Measurements from ENCODE around the gene SORCS2. TPM values are rescaled to one million over a fixed set of nuclear protein-coding genes. Genes with fewer than 3 reads are reported as not detected.

SORCS2 gene
- total and polyA plus RNA-seq, 2 of the 8 experiments (the other 6 are each of a cell fraction or from before 2014, with no cell fraction given), result 0.36 to 1.8 TPM

- Histone ChIP-seq H3K4me2 (ENCODE audit: insufficient read depth in 1 of 2, low read depth in 2 of 2, low read length in 2 of 2) (no peak overlapping the region), H3K4me3 (ENCODE audit: extremely low read depth in 1 of 4, insufficient read depth in 2 of 4, low read depth in 3 of 4, low read length in 4 of 4) (no peak overlapping the region), H3K9me3 (ENCODE audit: insufficient read depth in 2 of 2, low read depth in 1 of 2, low read length in 1 of 2) (no peaks in the 10 kb centered on the region), H4K91ac (replicated peaks; ENCODE audit: insufficient read length, low read length) (no peak overlapping the region), H4K8ac (ENCODE audit: extremely low read depth, insufficient read depth, low read length) (no peak overlapping the region), H3K4me1 (replicated peaks in 1 of 4; ENCODE audit: control insufficient read depth in 3 of 4, insufficient read depth in 4 of 4, low read length in 3 of 4) (peaks cover 0 to 2% (median under 1%) of the 10 kb centered on the region in 4 experiments; a peak in 3 of 7 replicates), H2BK12ac (ENCODE audit: low read depth, low read length) (no peak overlapping the region), H3K23me2 (ENCODE audit: low read depth, low read length) (peaks cover 8% of the 10 kb centered on the region; the same call in 1 of the 2 replicates), H3K18ac (ENCODE audit: extremely low read depth, low read length) (no peak overlapping the region), H3K27me3 (replicated peaks in 1 of 4; ENCODE audit: control insufficient read depth in 3 of 4, extremely low read depth in 1 of 4, insufficient read depth in 3 of 4, low read length in 3 of 4) (no peaks in the 10 kb centered on the region), H3K36me3 (ENCODE audit: control insufficient read depth in 2 of 4, insufficient read depth in 4 of 4, low read length in 3 of 4) (no peaks in the 10 kb centered on the region), H3K9ac (replicated peaks in 1 of 4; ENCODE audit: extremely low read depth in 1 of 4, low read depth in 3 of 4, low read length in 3 of 4) (no peak overlapping the region), H3K23ac (ENCODE audit: insufficient read length) (no peak overlapping the region), H2AK5ac (ENCODE audit: low read depth, low read length) (no peak overlapping the region), H2AFZ (ENCODE audit: low read length) (no peak overlapping the region), H2BK15ac (ENCODE audit: low read length) (no peak overlapping the region), H3K79me2 (ENCODE audit: control insufficient read depth in 1 of 2, insufficient read depth in 2 of 2, low read length in 2 of 2) (no peaks in the 10 kb centered on the region), H4K20me1 (replicated peaks in 1 of 2; ENCODE audit: control insufficient read depth in 1 of 2, insufficient read depth in 2 of 2, low read length in 2 of 2) (peaks cover 0 to 11% of the 10 kb centered on the region in 2 experiments), H2BK20ac (ENCODE audit: low read length) (no peak overlapping the region), H3K79me1 (ENCODE audit: low read depth, low read length) (no peaks in the 10 kb centered on the region), H2BK5ac (ENCODE audit: low read depth, low read length) (no peak overlapping the region), H3K56ac (replicated peaks; ENCODE audit: insufficient read length, low read depth, low read length) (no peak overlapping the region), H4K5ac (ENCODE audit: insufficient read length, low read depth, low read length) (no peak overlapping the region), H2BK120ac (replicated peaks; ENCODE audit: low read depth, low read length) (no peak overlapping the region), H3K4ac (replicated peaks; ENCODE audit: insufficient read length, low read depth, low read length) (no peak overlapping the region), H3K27ac (ENCODE audit: low read depth, low read length) (no peak overlapping the region), H3K14ac (ENCODE audit: insufficient read length) (no peak overlapping the region)
- ChIA-PET CTCF (ENCODE audit: partially characterized antibody) (interaction anchor here (0.9 to 1.7 kb wide), 6 partner anchors 11 to 209 kb away, joined by 3 read pairs; no protein-coding TSS in a partner anchor), POLR2A (ENCODE audit: partially characterized antibody) (interaction anchor here (0.6 kb wide), 1 partner anchor 87 kb away, joined by 3 read pairs; no protein-coding TSS in a partner anchor)
- FAIRE-seq, result no peak
- DNase-seq (ENCODE audit: low read depth in 1 of 2, low spot score in 2 of 2), result no peak
- WGBS, 2 experiments (ENCODE audit: extremely low coverage in 1 of 2, insufficient coverage in 1 of 2, insufficient read length in 1 of 2, insufficient replicate concordance in 2 of 2, low coverage in 1 of 2, low lambda C conversion rate in 2 of 2, missing lambda C conversion rate in 1 of 2), result 89% methylated on average over 19 of the region's 22 CpGs; no CpG with 5 or more reads in 1 of the 2 experiments
- no peak for TF ChIP-seq GTF2F1 (IDR thresholded peaks at IDR 0.05; ENCODE audit: borderline replicate concordance, low read depth, low read length)
- no peak for TF ChIP-seq CBX8 (IDR thresholded peaks at IDR 0.05; ENCODE audit: borderline replicate concordance, low read depth, low read length)
- no peak for TF ChIP-seq RXRA (IDR thresholded peaks at IDR 0.05; ENCODE audit: insufficient read depth, low read depth, low read length)
- no peak for TF ChIP-seq SIX5 (IDR thresholded peaks at IDR 0.05; ENCODE audit: low read depth, low read length)
- TF ChIP-seq POU5F1 (IDR thresholded peaks at IDR 0.05; ENCODE audit: low read depth, low read length), result no peak
- no peak for TF ChIP-seq SAP30 (IDR thresholded peaks at IDR 0.05; ENCODE audit: insufficient read depth, insufficient replicate concordance, low read length)
- no peak for TF ChIP-seq POLR2AphosphoS5 (IDR thresholded peaks at IDR 0.05; ENCODE audit: low read depth, low read length)
- no peak for TF ChIP-seq EGR1 (IDR thresholded peaks at IDR 0.05; ENCODE audit: borderline replicate concordance, low read depth, low read length)
- no peak for TF ChIP-seq MAX (IDR thresholded peaks at IDR 0.05)
- TF ChIP-seq TAF1 (IDR thresholded peaks at IDR 0.05; ENCODE audit: low read depth, low read length), result no peak
- no peak for TF ChIP-seq KDM1A (IDR thresholded peaks at IDR 0.05; ENCODE audit: borderline replicate concordance, low read length)
- TF ChIP-seq TAF7 (optimal IDR thresholded peaks at IDR 0.05; ENCODE audit: borderline replicate concordance, low read depth, low read length), result no peak
Observed at GRCh38 chr4:7365462-7366179, 173.3 kb downstream of the SORCS2 start.
